Tibial nerve (tissue), 4 donors: Measurements from ENCODE around the gene MPC1L. TPM values are rescaled to one million over a fixed set of nuclear protein-coding genes. Genes with fewer than 3 reads are reported as not detected.
"Not testable (repeated sequence)": the region's sequence is repeated elsewhere in the genome, so short reads cannot be mapped to it uniquely, and the experiment has no call there.

Experiments used
- DNase-seq, 2 donors: peaks; one replicate each; pipeline ENCODE4 v3.0.0-alpha.2; 2019; ENCODE audit warnings: low spot score in 2 of 2
- H3K27ac ChIP-seq, 4 donors: fragments of 200-600 bp; sonication (generic) in 3 of 4; one replicate each; pipeline ENCODE4 v1.5.1; 2017 to 2019; ENCODE audit warnings: mild to moderate bottlenecking in 1 of 4
- H3K27me3 ChIP-seq, 2 donors: fragments of 200-600 bp; sonication (generic) in 1 of 2; one replicate each; pipeline versions ENCODE4 v1.5.1 to v1.6.0; 2017 to 2019
- H3K36me3 ChIP-seq, 3 donors: fragments of 200-600 bp; sonication (generic); one replicate each; pipeline ENCODE4 v1.5.1; 2018 to 2019
- H3K4me1 ChIP-seq, 4 donors: fragments of 200-600 bp; sonication (generic) in 3 of 4; one replicate each; pipeline ENCODE4 v1.5.1; 2017 to 2019
- H3K4me3 ChIP-seq, 4 donors: fragments of 200-600 bp; sonication (generic) in 3 of 4; one replicate each; pipeline ENCODE4 v1.5.1; 2017 to 2019; ENCODE audit warnings: mild to moderate bottlenecking in 1 of 4, moderate library complexity in 1 of 4
- H3K9me3 ChIP-seq, 4 donors: fragments of 200-600 bp; sonication (generic) in 3 of 4; one replicate each; pipeline ENCODE4 v1.5.1; 2017 to 2019
- EP300 ChIP-seq, 2 donors: sonication (generic); formaldehyde crosslinking; IDR thresholded peaks; one replicate each; pipeline ENCODE4 v1.6.1; 2017; ENCODE audit warnings: antibody characterized with exemption in 2 of 2, mild to moderate bottlenecking in 1 of 2
- POLR2A ChIP-seq, 2 donors: fragments of 450-650 bp; IDR thresholded peaks; one replicate each; pipeline ENCODE4 v1.6.1; 2017; ENCODE audit warnings: antibody characterized with exemption in 2 of 2, mild to moderate bottlenecking in 2 of 2, moderate library complexity in 2 of 2
- WGBS, 2 donors: methylation state at CpG; one replicate each; pipeline ENCODE4 v1.1.5; 2018; 5-methylcytosine and 5-hydroxymethylcytosine counted together
- total RNA-seq, 4 donors: library from RNA; depleted of rRNA; stranded (reverse); fragments of >200 nt; gene quantifications; one replicate each; pipeline ENCODE4 v1.1.0, GENCODE V29; 2016
- TF ChIP-seq, protein P1 (sequence below), 5 experiments: fragments of 200-600 bp in 3 of 5; fragments of 450-650 bp in 2 of 5; sonication (generic) in 3 of 5; IDR thresholded peaks; one replicate each; pipeline ENCODE4 v1.5.1; 2016 to 2019; ENCODE audit warnings: antibody characterized with exemption in 5 of 5, mild to moderate bottlenecking in 3 of 5, moderate library complexity in 2 of 5

The MPC1L gene
- total RNA-seq = not detected

DNA sequence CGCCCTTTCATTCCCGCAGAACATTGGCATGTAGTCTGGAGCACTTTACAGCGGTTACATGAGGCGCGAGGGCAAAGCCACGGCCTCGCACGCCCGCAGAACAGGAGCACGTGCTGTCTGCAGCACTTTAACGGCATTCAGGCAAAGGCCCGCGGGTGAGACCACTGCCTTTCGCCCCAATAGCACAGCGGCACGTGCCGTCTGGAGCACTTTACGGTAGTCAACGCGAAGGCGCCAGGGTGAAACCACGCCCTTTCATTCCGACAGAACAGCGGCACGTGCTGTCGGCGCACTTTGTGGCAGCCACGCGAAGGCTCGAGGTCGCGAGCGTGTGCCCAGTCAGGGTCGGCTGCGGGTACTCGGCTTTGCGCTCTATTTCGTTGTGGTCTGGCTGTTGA, at the start of gene MPC1L:
TSS of gene MPC1L (plus strand) at position 290 of the 398 bp plus-strand sequence. CDS start 138 bp downstream, outside the sequence.
- H3K27me3 ChIP-seq = peaks cover 0 to 16% of the 10 kb centered on the region in 2 donors
- H3K27ac ChIP-seq = no peak within 1 kb of the TSS
- TF ChIP-seq EP300 (IDR thresholded peaks at IDR 0.05) (no peak), POLR2A (IDR thresholded peaks at IDR 0.05) (no peak)
- TF ChIP-seq, protein P1, sequence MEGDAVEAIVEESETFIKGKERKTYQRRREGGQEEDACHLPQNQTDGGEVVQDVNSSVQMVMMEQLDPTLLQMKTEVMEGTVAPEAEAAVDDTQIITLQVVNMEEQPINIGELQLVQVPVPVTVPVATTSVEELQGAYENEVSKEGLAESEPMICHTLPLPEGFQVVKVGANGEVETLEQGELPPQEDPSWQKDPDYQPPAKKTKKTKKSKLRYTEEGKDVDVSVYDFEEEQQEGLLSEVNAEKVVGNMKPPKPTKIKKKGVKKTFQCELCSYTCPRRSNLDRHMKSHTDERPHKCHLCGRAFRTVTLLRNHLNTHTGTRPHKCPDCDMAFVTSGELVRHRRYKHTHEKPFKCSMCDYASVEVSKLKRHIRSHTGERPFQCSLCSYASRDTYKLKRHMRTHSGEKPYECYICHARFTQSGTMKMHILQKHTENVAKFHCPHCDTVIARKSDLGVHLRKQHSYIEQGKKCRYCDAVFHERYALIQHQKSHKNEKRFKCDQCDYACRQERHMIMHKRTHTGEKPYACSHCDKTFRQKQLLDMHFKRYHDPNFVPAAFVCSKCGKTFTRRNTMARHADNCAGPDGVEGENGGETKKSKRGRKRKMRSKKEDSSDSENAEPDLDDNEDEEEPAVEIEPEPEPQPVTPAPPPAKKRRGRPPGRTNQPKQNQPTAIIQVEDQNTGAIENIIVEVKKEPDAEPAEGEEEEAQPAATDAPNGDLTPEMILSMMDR (IDR thresholded peaks at IDR 0.05) = no peak
- 91 to 98% methylated on average over 20 to 38 of the region's 38 CpGs for WGBS, 2 donors
- DNase-seq = no peak
- peaks cover 0 to 11% (median 0%) of the 10 kb centered on the region in 3 donors for H3K36me3 ChIP-seq
- H3K4me3 ChIP-seq = no peak within 1 kb of the TSS
- no peaks in the 10 kb centered on the region for H3K4me1 ChIP-seq
- no peaks in the 10 kb centered on the region for H3K9me3 ChIP-seq

DNA sequence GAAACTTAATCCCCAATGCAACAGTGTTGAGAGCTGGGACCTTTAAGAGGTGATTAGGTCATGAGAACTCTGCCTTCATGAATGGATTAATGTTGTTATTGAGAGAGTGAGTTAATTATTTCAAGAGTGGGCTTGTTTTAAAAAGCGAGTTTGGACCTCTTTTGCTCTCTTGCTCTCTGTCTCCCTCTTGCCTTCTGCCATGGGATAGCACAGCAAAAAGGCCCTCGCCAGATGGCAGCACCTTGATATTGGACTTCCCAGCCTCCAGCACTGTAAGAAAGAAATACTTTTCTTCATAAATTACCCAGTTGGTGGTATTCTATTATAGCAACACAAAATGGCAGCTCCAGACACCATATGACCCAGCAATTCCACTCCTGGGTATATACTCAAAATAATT, 49.5 kb upstream of the MPC1L start:
- 43 to 47% methylated on average over 2 of the region's 2 CpGs for WGBS, 2 donors
- no peaks in the 10 kb centered on the region for H3K9me3 ChIP-seq
- H3K4me1 ChIP-seq = no peaks in the 10 kb centered on the region

DNA sequence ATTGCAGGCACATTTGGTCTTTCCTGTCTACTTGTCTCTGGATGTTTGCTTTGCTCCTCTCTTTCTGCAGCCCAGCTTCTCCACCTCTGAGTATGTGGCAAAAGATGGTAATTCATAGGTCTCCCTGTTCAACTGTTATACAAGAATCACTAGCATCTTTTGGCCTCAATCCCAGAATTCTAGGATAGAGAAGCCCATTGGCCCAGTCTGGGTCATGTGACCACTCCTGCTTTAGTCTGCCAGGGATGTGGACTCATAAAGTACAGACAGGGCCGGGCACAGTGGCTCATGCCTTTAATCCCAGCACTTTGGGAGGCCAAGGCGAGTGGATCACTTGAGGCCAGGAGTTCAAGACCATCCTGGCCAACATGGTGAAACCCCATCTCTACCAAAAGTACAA, 47.8 kb upstream of the MPC1L start:
- H3K4me1 ChIP-seq, H3K36me3 ChIP-seq, H3K27ac ChIP-seq, H3K4me3 ChIP-seq, H3K27me3 ChIP-seq, DNase-seq, H3K9me3 ChIP-seq: not testable (repeated sequence)
- WGBS, 2 donors = 75 to 86% methylated on average over 1 to 2 of the region's 2 CpGs

More for the DNA sequence above, 49.5 kb upstream of the MPC1L start:
- Histone ChIP-seq H3K4me3 (no peak overlapping the region), H3K27me3 (peaks cover 0 to 8% of the 10 kb centered on the region in 2 donors), H3K36me3 (no peaks in the 10 kb centered on the region), H3K27ac (no peak overlapping the region)
- DNase-seq = no peak
- TF ChIP-seq EP300 (IDR thresholded peaks at IDR 0.05) = no peak
- TF ChIP-seq, protein P1 (IDR thresholded peaks at IDR 0.05) = peak in 3 of 5 experiments; percentile 10 to 23 (median 15)

DNA sequence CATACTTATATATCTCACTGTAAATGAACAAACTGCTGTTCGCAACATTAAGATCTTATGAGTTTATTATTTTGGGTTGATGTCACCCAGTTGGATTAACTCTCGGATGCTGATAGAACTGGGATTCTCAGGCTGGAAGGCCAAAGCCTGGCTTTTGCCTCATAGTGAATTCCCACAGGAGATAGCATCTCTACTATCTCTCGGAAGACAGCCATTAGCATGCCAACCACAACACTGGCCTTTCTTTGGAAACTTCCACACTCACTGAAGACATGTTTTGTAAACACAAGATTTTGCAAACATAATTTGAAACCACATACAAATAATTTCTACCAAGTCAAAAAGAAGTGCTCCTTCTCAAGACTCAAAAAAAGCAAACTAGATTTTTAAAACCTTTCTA, 46.9 kb upstream of the MPC1L start:
- Histone ChIP-seq H3K27ac (no peak overlapping the region), H3K36me3 (no peaks in the 10 kb centered on the region), H3K9me3 (no peaks in the 10 kb centered on the region), H3K27me3 (peaks cover 0 to 9% of the 10 kb centered on the region in 2 donors), H3K4me1 (no peaks in the 10 kb centered on the region), H3K4me3 (no peak overlapping the region)
- WGBS, 2 donors = 50 to 80% methylated on average over 1 to 3 of the region's 3 CpGs
- TF ChIP-seq EP300 (IDR thresholded peaks at IDR 0.05) (no peak), POLR2A (IDR thresholded peaks at IDR 0.05) (no peak)
- TF ChIP-seq, protein P1 (IDR thresholded peaks at IDR 0.05) = no peak
- no peak for DNase-seq

DNA sequence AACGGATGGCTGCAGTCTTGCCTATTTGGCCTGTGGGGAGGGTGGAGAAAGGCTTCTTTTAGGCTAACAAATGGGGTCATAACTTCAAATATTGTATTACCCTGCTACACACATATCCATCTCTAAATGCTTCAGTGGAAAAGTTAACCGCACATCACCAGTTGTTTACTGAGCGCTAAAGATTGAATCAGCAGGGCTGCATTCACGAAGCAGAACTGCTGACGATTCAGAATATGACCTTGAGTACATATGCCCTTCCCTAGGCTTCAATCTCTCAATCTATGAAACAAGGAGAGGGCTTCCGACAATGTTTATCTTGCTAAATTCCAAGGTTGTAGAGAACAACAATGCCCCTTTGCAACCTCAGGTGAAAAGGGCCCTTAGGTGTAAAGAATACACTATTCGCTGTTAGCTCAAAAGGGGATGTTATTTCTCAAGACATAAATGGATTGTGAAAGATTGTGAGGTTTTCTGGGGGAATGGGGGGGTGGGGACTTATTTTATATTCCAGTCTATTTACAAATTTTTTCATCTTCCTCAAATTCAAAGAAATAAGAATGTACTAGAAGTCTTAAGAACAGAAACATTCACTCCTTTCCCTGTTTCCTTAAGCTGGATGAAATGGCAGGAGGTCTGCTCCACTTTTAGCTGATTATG, 45.1 kb upstream of the MPC1L start:
- peak overlapping the region in 1 of 4 donors; percentile 20 for H3K27ac ChIP-seq
- peaks cover 0 to 17% (median 3%) of the 10 kb centered on the region in 4 donors for H3K4me1 ChIP-seq
- WGBS, 2 donors = 71 to 72% methylated on average over 7 of the region's 7 CpGs
- no peak overlapping the region for H3K4me3 ChIP-seq
- H3K27me3 ChIP-seq = peaks cover 0 to 13% of the 10 kb centered on the region in 2 donors
- no peak for TF ChIP-seq POLR2A (IDR thresholded peaks at IDR 0.05)
- TF ChIP-seq, protein P1 (IDR thresholded peaks at IDR 0.05) = no peak
- TF ChIP-seq EP300 (IDR thresholded peaks at IDR 0.05) = no peak
- H3K36me3 ChIP-seq = no peaks in the 10 kb centered on the region
- DNase-seq = no peak
- H3K9me3 ChIP-seq = no peaks in the 10 kb centered on the region
